Neural cell (in vitro differentiated cells): ENCODE results near the gene WDR73. TPM values are rescaled to one million over a fixed set of nuclear protein-coding genes. Genes with fewer than 3 reads are reported as not detected.

Experiments used
- H2AFZ ChIP-seq: fragments of 200-600, 300-800 bp; sonication (generic), shearing (Covaris generic); 2 replicates; pipeline ENCODE4 v1.6.0; 2014; ENCODE audit warnings: low read depth, mild to moderate bottlenecking, antibody characterized with exemption, low read length, moderate library complexity
- H3F3A ChIP-seq: fragments of 200-600 bp; shearing (Covaris generic); 2 replicates; pipeline ENCODE4 v1.6.1; 2016; ENCODE audit warnings: mild to moderate bottlenecking, moderate library complexity, mixed read lengths, antibody characterized with exemption, low read length; ENCODE audit not compliant: insufficient read depth, poor library complexity, severe bottlenecking
- H3K27ac ChIP-seq: fragments of 200-600, 300-800 bp; sonication (generic), shearing (Covaris generic); 2 replicates; pipeline ENCODE4 v1.5.1; 2014; ENCODE audit warnings: mild to moderate bottlenecking, low read length, moderate library complexity
- H3K27me3 ChIP-seq: fragments of 300-800, 200-600 bp; sonication (generic), shearing (Covaris generic); 2 replicates; pipeline ENCODE4 v1.6.0; 2014; ENCODE audit warnings: mild to moderate bottlenecking, low read depth, low read length, moderate library complexity; ENCODE audit not compliant: insufficient read depth
- H3K36me3 ChIP-seq: fragments of 300-800, 200-600 bp; sonication (generic), shearing (Covaris generic); 2 replicates; pipeline ENCODE4 v1.5.1; 2014; ENCODE audit warnings: mild to moderate bottlenecking, antibody characterized with exemption, low read length, moderate library complexity; ENCODE audit not compliant: insufficient read depth
- H3K4me2 ChIP-seq: fragments of 300-800, 200-600 bp; sonication (generic), shearing (Covaris generic); 2 replicates; pipeline ENCODE4 v1.6.0; 2014; ENCODE audit warnings: mild to moderate bottlenecking, low read length
- H3K4me3 ChIP-seq: fragments of 300-800, 200-600 bp; sonication (generic), shearing (Covaris generic); 2 replicates; pipeline ENCODE4 v1.5.1; 2014; ENCODE audit warnings: mild to moderate bottlenecking, low read length, moderate library complexity
- H3K79me2 ChIP-seq: fragments of 200-600 bp; shearing (Covaris generic); replicated peaks from 2 replicates; pipeline ENCODE4 v1.6.0; 2014; ENCODE audit warnings: mild to moderate bottlenecking, low read length, moderate library complexity; ENCODE audit not compliant: insufficient read depth
- H3K9ac ChIP-seq: fragments of 300-800, 200-600 bp; sonication (generic), shearing (Covaris generic); 2 replicates; pipeline ENCODE4 v1.6.1; 2016; ENCODE audit warnings: mild to moderate bottlenecking, low read length, mixed read lengths
- H3K9me2 ChIP-seq: fragments of 200-600 bp; shearing (Covaris generic); 2 replicates; pipeline ENCODE4 v1.6.1; 2016; ENCODE audit warnings: mild to moderate bottlenecking, low read length, mixed read lengths; ENCODE audit not compliant: insufficient read depth
- H3K9me3 ChIP-seq: fragments of 200-600, 300-800 bp; sonication (generic), shearing (Covaris generic); 2 replicates; pipeline ENCODE4 v1.6.1; 2016; ENCODE audit warnings: mild to moderate bottlenecking, mixed run types, low read length, moderate library complexity, mixed read lengths
- H4K20me1 ChIP-seq: fragments of 200-600 bp; shearing (Covaris generic); 2 replicates; pipeline ENCODE4 v1.6.1; 2016; ENCODE audit warnings: mild to moderate bottlenecking, mixed run types; ENCODE audit not compliant: insufficient read depth
- CTCF ChIP-seq: fragments of 450-650 bp; IDR thresholded peaks from 2 replicates; pipeline ENCODE4 v1.5.1; 2014; ENCODE audit warnings: antibody characterized with exemption, mild to moderate bottlenecking, moderate library complexity; ENCODE audit not compliant: poor library complexity, severe bottlenecking
- EP300 ChIP-seq: fragments of 450-650 bp; conservative IDR thresholded peaks from 2 replicates; pipeline ENCODE4 v1.6.1; 2014; ENCODE audit warnings: antibody characterized with exemption, mild to moderate bottlenecking, moderate library complexity; ENCODE audit not compliant: poor library complexity, severe bottlenecking
- EZH2 ChIP-seq: fragments of 200-600, 300-800 bp; shearing (Covaris generic), sonication (generic); IDR thresholded peaks from 2 replicates; pipeline ENCODE4 v1.6.1; 2014; ENCODE audit warnings: antibody characterized with exemption, low read length, borderline replicate concordance, mild to moderate bottlenecking; ENCODE audit not compliant: insufficient read depth, poor library complexity, severe bottlenecking
- MXI1 ChIP-seq: fragments of 450-650 bp; conservative IDR thresholded peaks from 2 replicates; pipeline ENCODE4 v1.6.1; 2014; ENCODE audit warnings: antibody characterized with exemption, mild to moderate bottlenecking; ENCODE audit not compliant: poor library complexity, severe bottlenecking
- POLR2AphosphoS5 ChIP-seq: IDR thresholded peaks from 2 replicates; pipeline ENCODE4 v1.6.1; 2012
- RAD21 ChIP-seq: fragments of 450-650 bp; conservative IDR thresholded peaks from 2 replicates; pipeline ENCODE4 v1.6.1; 2014; ENCODE audit warnings: antibody characterized with exemption, mild to moderate bottlenecking, moderate library complexity
- REST ChIP-seq: IDR thresholded peaks from 2 replicates; pipeline ENCODE4 v1.6.1; 2012; ENCODE audit warnings: borderline replicate concordance
- SMC3 ChIP-seq: fragments of 450-650 bp; conservative IDR thresholded peaks from 2 replicates; pipeline ENCODE4 v1.6.1; 2014; ENCODE audit warnings: antibody characterized with exemption, mild to moderate bottlenecking, moderate library complexity; ENCODE audit not compliant: poor library complexity
- TAF1 ChIP-seq: IDR thresholded peaks from 2 replicates; pipeline ENCODE4 v1.6.1; 2012; ENCODE audit warnings: low read depth
- polyA plus RNA-seq: library from polyadenylated mRNA; depleted of rRNA; stranded (reverse); fragments of >200 nt; gene quantifications from 2 replicates; pipeline ENCODE4 v1.2.3, GENCODE V29; 2014

Gene WDR73
- polyA plus RNA-seq, 1 donor from 2014 or later, result 75.4 TPM

- Histone ChIP-seq H3F3A (no peaks in the 10 kb centered on the region), H4K20me1 (no peaks in the 10 kb centered on the region), H3K79me2 (peaks cover 7% of the 10 kb centered on the region), H3K27ac (no peak overlapping the region), H3K27me3 (no peaks in the 10 kb centered on the region), H2AFZ (no peak overlapping the region), H3K4me3 (no peak overlapping the region), H3K4me2 (no peak overlapping the region), H3K9ac (no peak overlapping the region), H3K9me3 (no peaks in the 10 kb centered on the region), H3K36me3 (no peaks in the 10 kb centered on the region), H3K9me2 (no peaks in the 10 kb centered on the region)
- TF ChIP-seq TAF1, result no peak
- TF ChIP-seq CTCF, result no peak
- TF ChIP-seq EZH2, result no peak
Measured at GRCh38 chr15:84647726-84648125, 6.4 kb downstream of the WDR73 start.

- Histone ChIP-seq H2AFZ (no peak overlapping the region), H3K36me3 (no peaks in the 10 kb centered on the region), H3K4me3 (no peak overlapping the region), H3K9me2 (no peaks in the 10 kb centered on the region), H3K27ac (no peak overlapping the region), H3K4me2 (no peak overlapping the region), H4K20me1 (no peaks in the 10 kb centered on the region), H3K79me2 (no peaks in the 10 kb centered on the region), H3K9ac (no peak overlapping the region), H3K9me3 (no peaks in the 10 kb centered on the region), H3K27me3 (no peaks in the 10 kb centered on the region), H3F3A (no peaks in the 10 kb centered on the region)
- TF ChIP-seq TAF1 (no peak), SMC3 (no peak), RAD21 (no peak), MXI1 (no peak), EP300 (no peak), EZH2 (no peak), POLR2AphosphoS5 (no peak), REST (no peak), CTCF (no peak)
Measured at GRCh38 chr15:84645997-84646396, 8.1 kb downstream of the WDR73 start.
